ENCODE data around the gene EPB41L2.

Gene EPB41L2

GRCh38 chr6:131061041-131061750 is 1.8 kb downstream of the EPB41L2 start:
- DNase-seq = no peak

DNA sequence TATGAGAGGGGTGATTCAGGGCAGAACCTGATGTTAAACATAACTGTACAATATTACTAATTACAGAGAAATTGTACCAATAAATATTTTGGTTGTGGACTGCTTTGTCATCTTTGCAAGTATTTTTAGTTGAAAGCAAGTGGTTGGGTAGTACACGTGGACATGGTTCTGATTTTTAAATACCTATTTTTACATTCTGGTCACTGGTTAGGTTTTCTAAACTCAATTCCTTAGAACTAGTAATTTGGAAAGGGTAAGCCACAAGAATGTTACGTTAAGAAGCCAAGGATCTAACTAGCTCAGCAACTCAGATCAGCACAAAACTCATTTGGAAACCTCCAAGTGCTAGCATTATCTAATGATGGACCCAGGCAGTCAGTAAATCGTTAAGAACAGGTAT is 2.7 kb downstream of the EPB41L2 start:
- no peak for DNase-seq

DNA sequence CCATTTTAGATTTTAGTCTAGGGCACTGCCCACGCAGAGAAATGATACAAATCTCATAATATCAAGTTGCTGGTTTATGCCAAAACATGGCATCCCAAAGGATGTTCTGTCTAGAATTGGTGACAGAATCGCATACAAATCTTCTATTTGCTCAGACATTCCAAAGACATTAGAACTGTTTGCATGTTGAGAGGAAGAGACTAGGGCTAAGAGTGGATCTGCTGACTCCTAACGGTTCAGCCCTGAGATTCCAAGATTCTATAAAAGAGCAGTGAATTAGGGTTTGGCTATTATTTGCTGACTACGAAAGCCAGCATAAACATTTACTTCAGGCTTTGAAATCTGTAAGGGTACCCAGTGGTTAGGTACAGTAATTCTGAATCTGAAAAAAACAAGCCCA is 3.6 kb downstream of the EPB41L2 start:
- no peak for DNase-seq

DNA sequence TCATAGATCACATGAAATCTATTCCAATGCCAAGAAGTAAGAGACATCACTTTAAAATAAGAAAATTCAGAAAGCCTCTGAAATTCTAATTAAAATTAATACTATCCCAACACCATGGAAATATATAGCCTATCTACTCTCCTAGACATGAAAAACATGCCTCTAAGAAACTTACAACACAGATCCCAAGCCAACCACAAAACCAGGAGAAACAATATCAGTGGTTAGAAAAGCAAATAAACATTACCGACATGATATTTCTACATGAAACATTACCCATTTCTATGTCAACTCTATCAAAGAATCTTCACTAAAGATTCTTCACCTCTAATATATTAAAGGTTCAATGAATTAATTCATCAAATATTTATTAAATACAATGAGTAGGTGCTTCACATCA is 4.8 kb downstream of the EPB41L2 start:
- DNase-seq = no peak

- no peak for DNase-seq
Measured at GRCh38 chr6:131054392-131055250, 8.4 kb downstream of the EPB41L2 start.

DNA sequence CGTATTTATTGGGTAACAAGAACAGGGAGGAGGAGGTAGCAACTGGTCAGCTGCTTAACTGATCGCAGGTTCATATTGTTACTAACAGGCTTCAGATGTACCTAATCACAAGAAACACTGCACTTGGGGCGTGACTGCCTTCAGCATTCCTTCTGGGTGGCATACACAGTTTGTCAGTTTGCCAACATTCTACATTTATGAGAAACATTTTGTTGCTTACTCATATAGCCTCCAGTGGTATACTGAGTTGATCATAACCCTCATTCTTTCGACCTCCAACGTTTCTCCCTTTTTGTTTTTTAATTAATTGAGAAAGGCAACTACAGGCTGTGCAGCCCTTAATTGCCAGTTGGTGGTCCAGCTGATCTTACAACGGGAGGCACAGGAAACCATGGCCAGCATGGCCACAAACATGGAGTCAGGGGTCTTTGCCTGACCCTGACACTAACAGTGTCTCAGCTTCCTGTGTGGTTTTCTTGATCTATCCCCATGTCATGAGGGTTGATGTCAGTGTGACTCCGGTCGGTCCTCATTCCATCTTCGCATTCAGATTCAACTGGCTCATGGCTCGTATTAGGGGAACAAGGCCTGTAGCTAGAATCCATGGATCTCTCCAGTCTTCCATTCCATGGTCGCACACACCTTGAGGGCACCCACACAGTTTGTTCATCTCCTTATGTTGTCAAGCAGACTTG is 9.4 kb downstream of the EPB41L2 start:
- no peak for DNase-seq

GRCh38 chr6:131052181-131052580 is 10.9 kb downstream of the EPB41L2 start:
- DNase-seq = no peak

DNA sequence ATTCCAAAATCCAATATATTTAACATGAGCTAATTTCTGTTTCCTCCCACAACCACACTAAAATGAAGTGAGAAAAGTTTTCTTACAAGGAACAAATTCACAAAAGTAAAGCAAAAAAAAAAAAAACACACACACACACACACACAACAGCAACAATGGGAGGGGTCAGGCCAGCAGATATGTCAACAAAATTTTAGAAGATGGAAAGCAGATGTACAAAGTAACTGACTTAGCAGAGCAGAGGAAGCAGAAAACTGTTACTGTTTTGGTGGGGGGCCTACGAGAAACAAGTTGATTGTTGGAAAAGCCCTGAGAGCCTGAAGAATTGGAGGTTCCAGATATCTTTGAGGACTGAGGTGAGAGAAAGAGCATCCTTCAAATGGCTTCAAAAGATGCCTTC is 11.7 kb downstream of the EPB41L2 start:
- DNase-seq = no peak

DNA sequence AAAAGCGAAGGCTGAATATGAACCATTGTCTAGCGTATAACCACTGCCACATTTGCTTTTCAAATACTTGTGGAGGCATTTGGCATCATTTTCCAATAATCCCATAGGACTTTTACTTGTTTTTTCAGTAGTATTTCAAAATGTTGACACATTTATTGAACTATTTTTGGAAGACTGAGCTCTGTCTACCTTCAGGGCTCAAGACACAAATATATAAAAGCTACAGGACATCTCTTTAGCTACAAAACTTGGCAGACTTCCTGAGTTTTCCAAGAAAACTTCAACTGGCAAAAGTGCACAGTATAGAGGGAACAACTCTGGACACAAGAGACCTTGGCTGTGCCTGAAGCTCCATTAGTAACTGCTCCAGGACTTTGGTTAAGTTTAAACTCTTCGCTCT is 13.4 kb downstream of the EPB41L2 start:
- DNase-seq = no peak

DNA sequence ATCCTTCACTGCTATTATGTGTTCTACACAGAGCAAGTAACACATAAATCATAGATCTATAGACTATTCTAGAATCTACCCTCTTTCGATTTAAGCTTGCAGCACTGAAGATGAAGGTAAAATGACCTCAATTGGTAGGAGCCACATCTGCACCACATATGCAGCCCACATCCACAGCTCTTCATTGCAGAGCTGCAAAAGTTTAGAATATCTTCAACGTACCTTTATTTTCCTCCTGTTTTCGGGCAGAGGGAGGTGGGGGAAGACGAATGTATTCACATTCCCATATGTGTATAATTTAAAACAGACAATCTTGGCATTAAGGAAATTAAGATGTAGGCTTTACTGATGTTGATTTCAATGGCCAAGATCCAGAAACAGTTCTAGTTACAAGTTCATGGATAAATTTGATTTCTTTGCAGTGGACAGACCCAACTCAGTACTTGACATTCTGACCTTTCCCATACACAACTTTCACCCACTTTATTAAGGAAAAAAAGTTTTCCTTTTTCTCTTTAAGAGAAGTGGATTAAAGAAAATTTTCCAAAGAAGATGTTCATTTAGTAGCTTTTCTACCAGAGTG is 14.0 kb downstream of the EPB41L2 start:
- DNase-seq = no peak

- DNase-seq = no peak
Measured at GRCh38 chr6:131048459-131048858, 14.6 kb downstream of the EPB41L2 start.

DNA sequence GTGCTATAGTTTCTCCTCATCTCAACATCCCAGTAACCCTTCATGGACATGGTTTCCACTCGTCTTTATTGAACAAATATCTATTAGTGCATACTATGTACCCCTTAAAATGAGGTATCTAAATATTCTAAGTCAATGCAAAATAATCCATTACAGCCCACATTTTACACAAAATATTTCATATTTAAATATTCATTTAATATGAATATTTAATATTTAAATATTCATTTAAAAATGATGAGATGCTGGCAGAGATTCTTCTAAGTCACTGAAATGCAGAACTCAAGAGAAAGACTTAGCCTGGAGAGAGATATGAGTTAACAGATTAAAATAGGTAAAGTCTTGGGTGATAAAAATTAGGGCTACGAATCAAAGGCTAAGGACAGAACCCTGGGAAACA is 17.9 kb downstream of the EPB41L2 start:
- DNase-seq = no peak

GRCh38 chr6:131043902-131044447 is 19.1 kb downstream of the EPB41L2 start:
- no peak for DNase-seq

DNA sequence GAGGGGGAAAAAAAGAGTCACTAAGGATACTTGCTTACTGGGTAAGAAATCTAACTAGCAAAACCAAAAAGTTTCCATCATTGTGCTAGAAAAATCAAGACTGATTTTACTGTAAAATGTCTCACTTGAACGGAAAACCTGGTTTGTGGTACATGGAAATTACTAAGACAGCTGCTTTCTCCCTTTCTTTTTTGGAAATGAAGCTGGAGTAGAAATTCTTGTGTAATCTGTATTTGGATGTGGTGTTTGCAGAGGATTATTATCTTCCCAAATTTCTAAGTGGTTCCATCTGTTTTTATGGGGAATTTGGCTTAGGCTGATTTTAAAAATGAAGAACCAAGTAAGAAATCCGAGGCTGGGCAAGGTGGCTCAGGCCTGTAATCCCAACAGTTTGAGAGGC is 20.4 kb downstream of the EPB41L2 start:
- DNase-seq = no peak

DNA sequence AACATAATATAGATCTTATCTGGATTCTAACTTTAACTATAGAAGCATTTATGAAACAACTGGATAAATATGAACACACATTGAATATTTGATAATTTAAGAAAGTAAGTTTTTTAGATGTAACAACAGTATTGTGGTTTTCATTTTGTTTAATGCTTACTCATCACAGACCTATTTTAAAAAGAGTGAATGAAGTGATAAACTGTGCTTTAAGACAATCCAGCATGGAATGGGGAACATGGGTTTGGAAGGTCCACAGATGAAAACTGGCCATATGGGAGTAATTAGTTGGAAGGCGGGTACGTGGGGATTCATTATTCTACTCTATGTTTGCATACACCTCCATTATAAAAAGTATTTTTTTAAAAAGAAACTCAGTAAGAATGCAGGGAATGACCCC is 21.2 kb downstream of the EPB41L2 start:
- DNase-seq = no peak

GRCh38 chr6:131040866-131041265 is 22.2 kb downstream of the EPB41L2 start:
- no peak for DNase-seq

- DNase-seq = no peak
Measured at GRCh38 chr6:131039345-131039680, 23.7 kb downstream of the EPB41L2 start.

- no peak for DNase-seq
Measured at GRCh38 chr6:131038597-131039344, 24.3 kb downstream of the EPB41L2 start.

DNA sequence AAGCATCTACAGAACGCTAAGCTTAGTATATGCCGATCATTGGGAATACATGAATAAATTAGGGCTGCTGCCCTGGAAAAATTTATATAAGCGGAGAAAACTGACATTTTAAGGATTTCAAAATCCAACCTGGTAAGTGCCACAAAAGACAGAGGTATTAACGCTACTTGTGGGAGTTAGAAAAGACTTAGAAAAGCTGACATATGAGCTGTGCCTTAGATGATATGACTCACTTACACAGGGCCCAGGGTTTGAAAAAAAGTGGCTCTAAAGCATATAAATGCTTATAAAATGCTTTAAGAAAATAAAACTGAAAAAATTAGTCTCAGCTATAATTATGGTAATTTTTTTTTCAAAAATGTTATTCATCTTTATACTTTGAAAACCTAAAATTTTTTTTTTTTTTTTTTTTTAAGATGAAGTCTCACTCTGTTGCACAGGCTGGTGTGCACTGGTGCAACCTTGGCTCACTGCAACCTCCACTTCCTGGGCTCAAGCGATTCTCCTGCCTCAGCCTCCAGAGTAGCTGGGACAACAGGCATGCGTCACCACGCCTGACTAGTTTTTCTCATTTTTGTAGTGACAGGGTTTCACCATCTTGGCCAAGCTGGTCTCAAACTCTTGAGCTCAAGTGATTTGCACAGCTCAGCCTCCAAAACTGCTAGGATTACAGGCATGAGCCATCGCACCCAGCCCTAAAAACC is 25.7 kb downstream of the EPB41L2 start:
- no peak for DNase-seq

DNA sequence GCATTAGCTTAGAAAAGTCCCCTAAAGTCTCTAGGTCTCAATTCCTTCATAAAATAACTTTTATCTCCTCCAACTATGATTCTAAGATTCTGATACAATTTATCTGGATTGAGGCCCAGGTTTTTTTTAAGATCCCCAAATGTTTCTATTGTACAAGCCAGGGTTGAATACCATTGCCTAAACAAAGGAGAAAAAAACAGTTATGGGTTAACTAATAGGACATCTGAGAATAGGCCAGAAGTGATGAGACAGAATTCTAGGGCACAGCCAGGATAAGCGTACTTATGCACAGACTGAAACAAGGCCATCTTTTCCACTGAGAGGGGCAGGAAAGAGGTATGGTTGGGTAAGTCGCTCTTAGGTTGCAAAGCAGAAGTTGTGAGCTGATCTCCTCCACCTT is 26.4 kb downstream of the EPB41L2 start:
- DNase-seq = no peak

DNA sequence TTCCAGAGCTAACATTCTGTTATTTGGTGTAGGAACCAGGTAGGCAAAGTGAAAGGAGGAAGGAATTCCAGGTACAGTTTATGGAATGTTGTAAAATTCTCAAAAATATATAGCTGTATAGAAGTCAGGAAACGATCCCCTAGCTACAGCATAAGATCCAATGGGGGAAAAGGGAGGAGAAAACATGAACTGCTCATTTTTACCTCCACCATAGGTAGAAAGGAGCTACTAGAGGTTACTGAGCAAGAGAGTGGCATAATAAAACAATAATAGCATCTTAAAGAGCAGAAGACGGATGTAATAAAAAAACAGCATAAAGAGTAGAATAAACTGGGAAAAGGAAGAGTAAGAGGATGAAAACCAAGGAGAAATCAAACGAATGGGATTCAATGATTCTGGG is 26.9 kb downstream of the EPB41L2 start:
- no peak for DNase-seq

DNA sequence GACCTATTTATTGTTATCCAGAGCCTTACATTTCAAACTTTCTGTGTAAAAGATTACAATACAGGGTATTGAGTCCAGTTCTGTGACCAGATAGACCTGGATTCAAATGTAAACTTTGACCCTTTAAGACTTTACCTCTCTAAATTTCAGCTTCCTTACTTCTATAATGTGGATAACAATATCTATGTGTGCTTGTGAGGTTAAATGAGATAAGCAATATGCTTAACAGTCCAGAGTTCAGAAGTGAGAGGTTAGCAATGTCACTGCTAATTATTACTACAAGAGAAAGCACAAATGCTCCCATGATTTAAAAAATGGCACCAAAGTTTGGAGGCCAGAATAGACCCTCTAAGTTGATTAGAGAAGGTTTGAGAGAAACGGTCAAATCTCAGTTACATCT is 27.5 kb downstream of the EPB41L2 start:
- no peak for DNase-seq

All from activated effector memory CD4-positive, alpha-beta T cell treated with Interleukin-2 at 50 U/mL for 16 hours (primary cell).